Measurements from ENCODE around the gene TNFRSF14. TPM values are rescaled to one million over a fixed set of nuclear protein-coding genes. Genes with fewer than 3 reads are reported as not detected.

TNFRSF14 gene
- total and polyA plus RNA-seq, 2 of the 13 experiments (the other 11 are each of a cell fraction or from before 2014, with no cell fraction given) = 11.9 to 49.9 TPM

DNA sequence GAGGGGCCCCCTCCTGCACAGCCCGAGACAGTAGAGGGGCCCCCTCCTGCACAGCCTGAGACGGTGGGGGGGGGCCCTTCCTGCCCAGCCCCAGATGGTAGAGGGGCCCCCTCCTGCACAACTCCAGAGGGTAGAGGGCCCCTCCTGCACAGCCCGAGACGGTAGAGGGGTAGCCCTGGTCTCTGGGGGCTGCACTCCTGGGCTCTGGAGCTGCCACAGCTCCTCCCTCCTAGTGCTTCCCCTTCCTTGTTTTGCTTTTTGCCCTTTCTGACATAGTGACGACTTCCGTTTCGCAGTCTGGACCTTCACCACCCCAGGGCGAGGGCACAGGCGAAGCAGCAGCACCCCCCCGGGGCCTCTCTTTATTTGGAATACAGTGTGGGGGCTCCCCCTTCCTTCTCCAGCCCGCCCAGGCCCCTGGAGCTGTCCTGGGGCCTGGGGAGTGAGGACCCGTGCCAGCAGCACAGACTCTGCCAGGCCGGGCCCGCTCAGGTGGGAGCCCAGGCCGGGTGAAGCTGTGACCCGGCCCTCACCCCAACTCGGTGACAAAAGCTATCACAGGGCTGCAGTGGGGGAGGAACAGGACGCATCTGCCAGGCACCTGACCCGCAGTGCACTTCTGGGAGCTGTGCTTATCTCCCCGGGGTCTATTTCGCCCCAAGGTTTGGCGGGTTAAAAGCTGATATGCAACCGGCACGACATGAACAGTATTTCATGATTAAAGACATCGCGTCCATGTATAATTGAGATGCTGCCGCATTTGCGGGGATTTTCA lies 29.3 kb downstream of the TNFRSF14 start (continued):
- no peak for TF ChIP-seq HMGXB4 (CRISPR knock-in tag; IDR thresholded peaks at IDR 0.05; ENCODE audit: borderline replicate concordance in 1 of 2, low read depth in 1 of 2)
- no peak for TF ChIP-seq ZNF652 (CRISPR knock-in tag; IDR thresholded peaks at IDR 0.05; ENCODE audit: borderline replicate concordance, low read depth)
- TF ChIP-seq ZNF770 (CRISPR knock-in tag; IDR thresholded peaks at IDR 0.05) = no peak
- TF ChIP-seq GATAD1 (CRISPR knock-in tag; IDR thresholded peaks at IDR 0.05) = peak; percentile 69; the same call in 1 of the 2 replicates
- no peak for TF ChIP-seq MED8 (CRISPR knock-in tag; IDR thresholded peaks at IDR 0.05; ENCODE audit: insufficient replicate concordance)
- peak; percentile 68 for TF ChIP-seq ELF3 (CRISPR knock-in tag; IDR thresholded peaks at IDR 0.05)
- TF ChIP-seq, protein P1, sequence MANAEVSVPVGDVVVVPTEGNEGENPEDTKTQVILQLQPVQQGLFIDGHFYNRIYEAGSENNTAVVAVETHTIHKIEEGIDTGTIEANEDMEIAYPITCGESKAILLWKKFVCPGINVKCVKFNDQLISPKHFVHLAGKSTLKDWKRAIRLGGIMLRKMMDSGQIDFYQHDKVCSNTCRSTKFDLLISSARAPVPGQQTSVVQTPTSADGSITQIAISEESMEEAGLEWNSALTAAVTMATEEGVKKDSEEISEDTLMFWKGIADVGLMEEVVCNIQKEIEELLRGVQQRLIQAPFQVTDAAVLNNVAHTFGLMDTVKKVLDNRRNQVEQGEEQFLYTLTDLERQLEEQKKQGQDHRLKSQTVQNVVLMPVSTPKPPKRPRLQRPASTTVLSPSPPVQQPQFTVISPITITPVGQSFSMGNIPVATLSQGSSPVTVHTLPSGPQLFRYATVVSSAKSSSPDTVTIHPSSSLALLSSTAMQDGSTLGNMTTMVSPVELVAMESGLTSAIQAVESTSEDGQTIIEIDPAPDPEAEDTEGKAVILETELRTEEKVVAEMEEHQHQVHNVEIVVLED (CRISPR knock-in tag; IDR thresholded peaks at IDR 0.05; ENCODE audit: borderline replicate concordance) = no peak; the same call in 1 of the 2 replicates
- TF ChIP-seq TOE1 (CRISPR knock-in tag; IDR thresholded peaks at IDR 0.05) = no peak
- TF ChIP-seq ZNF704 (CRISPR knock-in tag; IDR thresholded peaks at IDR 0.05; ENCODE audit: borderline replicate concordance) = no peak
- no peak for TF ChIP-seq TRIM22 (IDR thresholded peaks at IDR 0.05)
- no peak for TF ChIP-seq ZNF326 (CRISPR knock-in tag; IDR thresholded peaks at IDR 0.05; ENCODE audit: borderline replicate concordance)
- no peak for TF ChIP-seq SMYD3 (CRISPR knock-in tag; IDR thresholded peaks at IDR 0.05)
- TF ChIP-seq, protein P2, sequence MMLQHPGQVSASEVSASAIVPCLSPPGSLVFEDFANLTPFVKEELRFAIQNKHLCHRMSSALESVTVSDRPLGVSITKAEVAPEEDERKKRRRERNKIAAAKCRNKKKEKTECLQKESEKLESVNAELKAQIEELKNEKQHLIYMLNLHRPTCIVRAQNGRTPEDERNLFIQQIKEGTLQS (CRISPR knock-in tag; IDR thresholded peaks at IDR 0.05) = no peak
- no peak for TF ChIP-seq JDP2 (CRISPR knock-in tag; IDR thresholded peaks at IDR 0.05; ENCODE audit: borderline replicate concordance)
- TF ChIP-seq SRY (CRISPR knock-in tag; IDR thresholded peaks at IDR 0.05) = 0 out of 2 replicates have a peak, but pooled peaks have one; percentile 55
- TF ChIP-seq, protein P3, sequence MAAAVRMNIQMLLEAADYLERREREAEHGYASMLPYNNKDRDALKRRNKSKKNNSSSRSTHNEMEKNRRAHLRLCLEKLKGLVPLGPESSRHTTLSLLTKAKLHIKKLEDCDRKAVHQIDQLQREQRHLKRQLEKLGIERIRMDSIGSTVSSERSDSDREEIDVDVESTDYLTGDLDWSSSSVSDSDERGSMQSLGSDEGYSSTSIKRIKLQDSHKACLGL (CRISPR knock-in tag; IDR thresholded peaks at IDR 0.05) = peak; percentile 4; the same call in 1 of the 2 replicates
- no peak for TF ChIP-seq HMG20B (CRISPR knock-in tag; conservative IDR thresholded peaks at IDR 0.05)

Data from HepG2 (cell line).